ENCODE data around the gene ZNF878. TPM values are rescaled to one million over a fixed set of nuclear protein-coding genes. Genes with fewer than 3 reads are reported as not detected.
"Not testable (repeated sequence)": the region's sequence is repeated elsewhere in the genome, so short reads cannot be mapped to it uniquely, and the experiment has no call there.

The ZNF878 gene
- total RNA-seq, result 0.32 and 0.54 TPM in 2 replicates

DNA sequence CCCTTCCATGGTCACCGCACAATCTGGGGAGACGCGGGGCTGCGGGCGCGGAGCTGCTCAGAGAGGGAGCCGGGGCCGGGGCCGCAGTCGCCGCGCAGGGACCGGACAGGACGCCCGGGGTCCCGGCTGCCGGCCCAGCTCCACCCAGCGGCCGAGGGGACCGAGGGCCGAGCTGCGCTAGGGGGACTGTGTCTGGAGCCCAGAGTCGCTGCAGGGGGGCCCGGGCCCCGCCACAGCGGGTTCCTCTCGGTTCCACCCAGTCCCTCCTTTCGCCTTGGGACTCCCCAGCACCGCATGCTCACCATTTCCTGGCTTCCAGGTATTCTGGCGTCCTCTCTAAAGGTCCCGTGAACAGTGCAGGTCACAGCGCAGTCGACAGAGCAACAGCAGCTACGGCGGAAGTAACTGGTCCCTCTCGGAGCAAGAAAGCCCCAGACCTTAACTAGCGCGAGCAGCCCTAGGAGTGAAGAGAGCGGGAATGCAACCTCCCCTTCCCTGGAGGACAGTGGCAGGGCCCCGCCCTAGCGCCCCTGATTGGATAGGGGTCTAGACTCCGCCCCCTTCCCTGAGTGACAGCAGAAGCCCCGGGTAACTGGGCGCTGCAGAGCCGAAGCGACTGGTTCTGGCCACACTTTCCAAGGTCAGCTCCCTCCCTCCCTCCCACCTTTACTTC, at the start of gene ZNF878:
Gene ZNF878 (minus strand): TSS at position 465 of the 673 bp plus-strand sequence. CDS start 160 bp downstream, at position 305.
- intact Hi-C loops (cut with micrococcal nuclease), result loop anchor here (2.0 to 5.0 kb wide), 3 partner anchors 64 to 255 kb away; partner anchors contain the start of genes ZNF491 and ZNF700

DNA sequence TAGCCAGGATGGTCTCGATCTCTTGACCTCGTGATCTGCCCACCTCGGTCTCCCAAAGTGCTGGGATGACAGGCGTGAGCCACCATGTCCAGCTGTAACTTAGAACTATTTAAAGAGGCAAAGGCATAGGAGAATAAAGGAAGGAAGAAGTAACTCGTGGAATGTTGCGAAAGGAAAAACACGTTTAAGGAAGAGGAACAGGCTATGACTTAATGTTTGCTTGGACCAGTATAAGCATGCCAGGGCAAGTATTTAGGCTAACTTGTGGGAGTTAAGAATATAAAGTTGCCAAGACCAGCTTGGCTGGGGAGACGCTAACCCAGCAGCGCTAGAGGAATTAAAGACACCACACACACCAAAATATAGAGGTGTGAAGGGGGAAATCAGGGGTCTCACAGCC, 45.3 kb upstream of the ZNF878 start:
- intact Hi-C loops (cut with micrococcal nuclease), result no loop called here

- intact Hi-C loops (cut with micrococcal nuclease), result no loop called here
Measured at GRCh38 chr19:12095111-12095790, 42.5 kb upstream of the ZNF878 start.

DNA sequence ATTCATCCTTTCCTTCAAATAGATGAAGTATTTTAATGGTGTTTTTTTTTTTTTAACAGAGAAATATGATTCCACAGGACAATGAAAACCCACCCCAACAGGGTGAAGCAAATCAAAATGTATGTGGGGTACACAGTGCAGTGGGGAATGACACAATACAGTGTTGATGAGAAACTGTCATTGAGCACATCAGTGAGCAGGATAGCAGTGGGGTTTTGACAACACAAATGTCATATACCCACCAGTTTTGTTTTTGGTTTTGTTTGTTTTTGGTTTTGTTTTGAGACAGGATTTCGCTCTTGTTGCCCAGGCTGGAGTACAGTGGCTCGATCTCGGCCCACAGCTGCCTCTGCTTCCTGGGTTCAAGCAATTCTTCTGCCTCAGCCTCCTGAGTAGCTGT, 41.0 kb upstream of the ZNF878 start:
- intact Hi-C loops (cut with micrococcal nuclease), result loop anchor here (5.0 kb wide), 2 partner anchors 211 to 389 kb away; partner anchors contain the start of gene ZNF709

DNA sequence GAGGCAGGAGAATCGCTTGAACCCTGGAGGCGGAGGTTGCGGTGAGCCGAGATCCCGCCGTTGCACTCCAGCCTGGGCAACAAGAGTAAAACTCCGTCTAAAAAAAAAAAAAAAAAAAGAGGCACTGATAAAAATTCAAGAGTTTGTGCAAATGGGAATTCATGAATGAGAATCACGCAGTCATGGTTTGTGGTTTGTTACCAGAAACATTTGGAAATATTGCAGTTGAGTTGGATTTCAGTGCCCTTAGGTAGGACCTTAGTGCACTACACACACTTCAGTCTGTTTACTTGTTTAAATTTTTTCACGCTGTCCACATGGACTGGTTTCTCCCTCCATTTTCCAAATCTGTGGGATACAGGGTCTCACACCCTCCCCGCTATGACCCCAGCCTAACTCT, 40.2 kb upstream of the ZNF878 start:
- intact Hi-C loops (cut with micrococcal nuclease), result loop anchor here (1.0 to 5.0 kb wide), 3 partner anchors 169 to 389 kb away; partner anchors contain the start of gene ZNF709

- intact Hi-C loops (cut with micrococcal nuclease), result loop anchor here (1.0 to 5.0 kb wide), 3 partner anchors 168 to 390 kb away; partner anchors contain the start of gene ZNF709
Measured at GRCh38 chr19:12092065-12092867, 39.5 kb upstream of the ZNF878 start.

DNA sequence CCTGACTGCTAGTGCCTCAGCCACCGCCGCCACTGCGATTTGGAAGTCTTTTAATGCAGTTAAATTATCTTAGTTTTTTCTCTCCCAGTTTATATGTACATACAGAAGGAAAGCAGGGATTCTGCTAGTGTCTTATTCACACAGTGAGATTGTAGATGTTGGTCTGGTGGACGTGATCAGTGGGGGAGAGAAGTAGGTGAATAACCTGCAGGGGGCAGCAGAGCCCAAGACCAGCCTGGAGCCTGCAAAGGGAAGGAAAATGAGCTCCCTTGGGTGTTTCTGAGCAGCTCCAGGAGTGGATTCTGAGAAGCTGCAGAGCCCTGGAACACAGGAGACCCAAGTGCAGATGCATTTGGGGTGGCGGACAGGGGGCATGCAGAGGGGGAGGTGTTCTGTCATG, 38.0 kb upstream of the ZNF878 start:
- intact Hi-C loops (cut with micrococcal nuclease), result loop anchor here (1.0 to 5.0 kb wide), 4 partner anchors 49 to 391 kb away; partner anchors contain the start of genes ZNF20 and ZNF709

DNA sequence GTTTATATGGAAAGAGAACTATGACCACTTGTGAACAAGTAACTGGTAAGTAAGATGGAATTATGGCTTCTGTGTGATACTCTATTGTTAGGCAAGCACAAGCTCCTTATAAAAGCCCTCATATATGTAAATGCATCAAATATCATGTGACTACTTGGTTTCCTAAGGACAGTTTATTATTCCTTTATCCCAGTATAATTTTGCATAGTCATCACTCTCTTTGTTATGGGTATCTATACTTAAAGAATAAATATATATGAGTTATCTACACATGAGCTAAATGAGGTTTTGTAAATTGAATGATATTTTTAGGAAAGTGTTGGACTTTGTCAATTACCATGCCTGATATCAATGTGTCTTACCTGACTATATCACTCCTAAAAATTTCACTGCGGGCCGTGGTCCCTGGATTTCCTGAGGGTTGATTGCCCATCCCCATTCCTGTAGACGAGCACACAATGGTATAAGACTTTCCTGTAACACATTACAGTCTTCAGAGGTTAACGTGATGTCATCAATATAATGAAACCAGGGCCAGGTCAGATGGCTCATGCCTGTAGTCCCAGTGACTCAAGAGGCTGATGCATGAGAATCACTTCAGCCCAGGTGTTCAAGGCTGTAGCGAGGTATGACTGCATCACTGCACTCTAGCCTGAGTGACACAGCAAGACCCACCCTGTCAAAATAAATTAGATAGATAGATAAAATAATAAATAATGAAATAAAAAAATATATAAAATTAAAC, 32.5 kb upstream of the ZNF878 start:
- intact Hi-C loops (cut with micrococcal nuclease), result no loop called here

- intact Hi-C loops (cut with micrococcal nuclease), result not testable (repeated sequence)
Measured at GRCh38 chr19:12083336-12083735, 30.6 kb upstream of the ZNF878 start.

DNA sequence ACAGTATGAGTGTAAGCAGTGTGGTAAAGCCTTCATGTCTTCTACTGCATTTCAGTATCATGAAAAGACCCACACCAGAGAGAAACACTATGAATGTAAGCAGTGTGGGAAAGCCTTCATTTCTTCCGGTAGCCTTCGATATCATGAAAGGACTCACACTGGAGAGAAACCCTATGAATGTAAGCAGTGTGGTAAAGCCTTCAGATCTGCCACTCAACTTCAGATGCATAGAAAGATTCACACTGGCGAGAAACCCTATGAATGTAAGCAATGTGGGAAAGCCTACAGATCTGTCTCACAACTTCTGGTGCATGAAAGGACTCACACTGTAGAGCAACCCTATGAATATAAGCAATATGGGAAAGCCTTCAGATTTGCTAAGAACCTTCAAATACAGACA, 24.6 kb upstream of the ZNF878 start:
- intact Hi-C loops (cut with micrococcal nuclease), result no loop called here

DNA sequence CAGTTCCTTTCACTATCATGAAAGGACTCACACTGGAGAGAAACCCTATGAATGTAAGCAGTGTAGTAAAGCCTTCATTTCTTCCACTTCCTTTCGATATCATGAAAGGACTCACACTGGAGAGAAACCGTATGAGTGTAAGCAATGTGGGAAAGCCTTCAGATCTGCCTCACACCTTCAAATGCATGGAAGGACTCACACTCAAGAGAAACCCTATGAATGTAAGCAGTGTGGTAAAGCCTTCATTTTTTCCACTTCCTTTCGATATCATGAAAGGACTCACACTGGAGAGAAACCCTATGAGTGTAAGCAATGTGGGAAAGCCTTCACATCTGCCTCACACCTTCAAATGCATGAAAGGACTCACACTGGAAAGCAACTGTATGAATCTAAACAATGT, 23.6 kb upstream of the ZNF878 start:
- intact Hi-C loops (cut with micrococcal nuclease), result not testable (repeated sequence)

DNA sequence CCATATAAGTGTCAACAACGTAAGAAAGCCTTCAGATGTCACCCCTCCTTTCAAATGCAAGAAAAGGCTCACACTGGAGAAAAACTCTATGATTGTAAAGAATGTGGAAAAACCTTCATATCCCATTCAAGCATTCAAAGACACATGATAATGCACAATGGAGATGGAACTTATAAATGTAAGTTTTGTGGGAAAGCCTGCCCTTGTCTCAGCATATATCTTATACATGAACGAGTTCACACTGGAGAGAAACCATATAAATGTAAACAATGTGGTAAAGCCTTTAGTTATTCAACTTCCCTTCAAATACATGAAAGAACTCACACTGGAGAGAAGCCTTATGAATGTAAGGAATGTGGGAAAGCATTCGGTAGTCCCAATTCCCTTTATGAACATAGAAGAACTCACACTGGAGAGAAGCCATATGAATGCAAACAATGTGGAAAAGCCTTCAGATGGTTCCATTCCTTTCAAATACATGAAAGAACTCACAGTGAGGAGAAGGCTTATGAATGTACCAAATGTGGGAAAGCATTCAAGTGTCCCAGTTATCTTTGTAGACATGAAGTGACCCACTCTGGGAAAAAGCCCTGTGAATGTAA, 22.9 kb upstream of the ZNF878 start:
- intact Hi-C loops (cut with micrococcal nuclease), result no loop called here

- intact Hi-C loops (cut with micrococcal nuclease), result no loop called here
Measured at GRCh38 chr19:12064590-12065538, 12.1 kb upstream of the ZNF878 start, which contains the start of gene ZNF844. TSS of gene ZNF844 (plus strand) at chr19:12064731. CDS start at chr19:12064874, 143 bp downstream.

- intact Hi-C loops (cut with micrococcal nuclease), result no loop called here
Measured at GRCh38 chr19:12055784-12056183, 3.0 kb upstream of the ZNF878 start.

DNA sequence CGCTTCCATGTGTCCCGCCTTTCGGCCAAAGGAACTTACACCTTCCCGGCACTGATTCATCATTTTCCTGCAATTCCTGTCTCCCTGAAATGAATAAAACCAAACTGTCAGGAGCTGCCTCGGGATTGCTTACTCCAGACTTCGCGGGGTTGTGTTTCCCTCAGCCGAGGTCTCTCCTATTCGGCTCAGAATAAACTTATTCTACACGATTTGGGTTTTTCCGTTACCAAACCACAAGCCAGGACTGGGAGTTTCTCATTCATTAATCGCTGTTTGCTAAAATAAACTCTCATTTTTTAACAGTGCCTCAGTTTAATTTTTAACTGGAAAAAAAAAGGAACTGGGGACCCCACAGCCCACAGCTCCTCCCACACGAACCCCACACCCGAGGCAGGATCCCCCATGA, 667 bp downstream of the ZNF878 start:
- intact Hi-C loops (cut with micrococcal nuclease), result loop anchor here (2.0 to 5.0 kb wide), 3 partner anchors 63 to 255 kb away; partner anchors contain the start of genes ZNF491 and ZNF700

DNA sequence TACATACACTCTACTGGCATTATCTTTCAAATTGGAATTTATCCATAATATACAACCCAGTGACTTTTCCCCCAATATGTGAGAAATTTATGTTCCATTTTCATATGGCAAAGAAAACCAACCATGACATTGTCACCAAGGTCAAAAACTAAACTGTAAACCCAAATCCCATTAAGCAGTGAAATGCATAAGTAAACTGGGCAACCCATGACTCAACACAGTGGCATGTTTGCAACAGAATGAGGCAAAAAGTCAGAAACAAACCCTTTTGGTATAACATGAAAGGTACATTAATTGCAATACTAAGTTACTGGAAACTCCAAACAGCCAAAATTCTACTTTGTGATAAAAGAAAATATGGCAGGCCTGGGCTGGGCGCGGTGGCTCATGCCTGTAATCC, 4.9 kb downstream of the ZNF878 start:
- intact Hi-C loops (cut with micrococcal nuclease), result no loop called here

DNA sequence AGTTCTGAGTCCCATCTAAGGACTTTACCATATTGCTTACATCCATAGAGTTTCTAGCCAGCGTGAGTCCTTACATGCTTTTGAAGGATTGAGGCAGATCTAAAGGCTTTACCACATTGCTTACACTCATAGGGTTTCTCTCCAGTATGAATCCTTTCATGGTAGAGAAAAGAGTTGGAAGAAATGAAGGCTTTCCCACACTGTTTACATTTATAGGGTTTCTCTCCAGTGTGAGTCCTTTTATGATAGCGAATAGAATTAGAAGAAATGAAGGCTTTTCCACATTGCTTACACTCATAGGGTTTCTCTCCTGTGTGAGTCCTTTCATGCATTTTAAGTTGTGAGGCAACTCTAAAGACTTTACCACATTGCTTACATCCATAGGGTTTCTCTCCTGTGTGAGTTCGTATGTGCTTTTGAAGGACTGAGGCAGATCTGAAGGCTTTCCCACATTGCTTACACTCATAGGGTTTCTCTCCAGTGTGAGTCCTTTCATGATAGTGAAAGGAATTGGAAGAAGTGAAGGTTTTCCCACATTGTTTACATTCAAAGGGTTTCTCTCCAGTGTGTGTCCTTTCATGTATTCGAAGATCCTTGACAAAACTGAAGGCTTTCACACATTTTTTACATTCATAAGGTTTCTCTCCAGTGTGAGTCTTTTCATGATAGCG, 8.9 kb downstream of the ZNF878 start:
- intact Hi-C loops (cut with micrococcal nuclease), result no loop called here

DNA sequence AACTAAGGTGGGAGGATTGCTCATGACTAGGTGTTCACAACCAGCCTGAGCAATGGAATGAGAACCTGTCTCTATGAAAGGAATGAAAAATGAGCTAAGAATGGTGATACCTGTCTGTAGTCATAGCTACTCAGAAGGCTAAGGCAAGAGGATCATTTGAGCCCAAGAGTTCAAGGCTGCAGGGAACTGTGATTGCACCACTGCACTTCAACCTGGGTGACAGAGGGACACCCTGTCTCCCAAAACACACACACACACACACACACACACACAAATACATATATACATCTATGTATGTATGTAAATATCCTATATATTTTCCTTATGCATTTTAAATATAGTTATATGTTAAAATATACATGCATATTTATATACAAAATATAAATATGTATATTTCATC, 9.9 kb downstream of the ZNF878 start:
- intact Hi-C loops (cut with micrococcal nuclease), result no loop called here
